Measurements from ENCODE around the gene CALR.
"Not testable (repeated sequence)": the region's sequence is repeated elsewhere in the genome, so short reads cannot be mapped to it uniquely, and the experiment has no call there.

CALR gene

DNA sequence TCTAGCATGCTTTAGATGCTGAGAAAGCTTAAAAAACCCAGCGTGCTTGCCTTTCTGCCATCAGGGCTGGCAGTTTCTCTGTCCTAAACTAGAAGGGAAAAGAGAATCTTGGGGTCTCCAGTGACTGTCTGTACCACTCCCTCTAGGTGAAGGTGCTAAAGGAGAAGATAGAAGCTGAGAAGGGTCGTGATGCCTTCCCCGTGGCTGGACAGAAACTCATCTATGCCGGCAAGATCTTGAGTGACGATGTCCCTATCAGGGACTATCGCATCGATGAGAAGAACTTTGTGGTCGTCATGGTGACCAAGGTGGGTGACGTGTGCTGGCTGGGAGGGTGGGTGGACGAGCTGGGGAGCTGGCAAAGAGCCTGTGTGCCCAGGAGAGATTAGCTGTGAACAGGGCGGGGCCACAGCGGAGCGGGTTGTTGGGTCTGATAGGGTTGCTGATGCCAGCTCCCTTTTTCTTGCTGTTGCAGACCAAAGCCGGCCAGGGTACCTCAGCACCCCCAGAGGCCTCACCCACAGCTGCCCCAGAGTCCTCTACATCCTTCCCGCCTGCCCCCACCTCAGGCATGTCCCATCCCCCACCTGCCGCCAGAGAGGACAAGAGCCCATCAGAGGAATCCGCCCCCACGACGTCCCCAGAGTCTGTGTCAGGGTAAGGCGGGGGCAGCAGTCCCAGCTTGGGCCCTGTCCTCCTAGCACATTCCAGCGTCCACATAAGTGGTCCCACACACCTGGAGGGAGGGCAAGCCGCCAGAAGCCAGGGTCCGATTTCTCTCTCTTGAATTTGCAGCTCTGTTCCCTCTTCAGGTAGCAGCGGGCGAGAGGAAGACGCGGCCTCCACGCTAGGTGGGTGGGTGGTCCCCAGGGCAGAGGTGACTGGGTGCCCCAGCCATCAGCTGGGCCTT, 9.5 kb downstream of the CALR start:
- H3K4me2 ChIP-seq (ENCODE audit: low read length), result peak overlapping the region; percentile 90
- peak overlapping the region; percentile 99 for H3K9ac ChIP-seq (ENCODE audit: low read length)
- peaks cover 86% of the 10 kb centered on the region for H3K36me3 ChIP-seq (ENCODE audit: insufficient read depth, low read length)
- H4K20me1 ChIP-seq (ENCODE audit: insufficient read depth, low read length), result no peaks in the 10 kb centered on the region
- H3K4me1 ChIP-seq (ENCODE audit: insufficient read depth, low read length, severe bottlenecking), result peaks cover 37% of the 10 kb centered on the region
- H3K9me3 ChIP-seq (ENCODE audit: low read length), result no peaks in the 10 kb centered on the region
- H3F3A ChIP-seq (ENCODE audit: insufficient read depth, low read length), result peaks cover 8% of the 10 kb centered on the region
- H3K79me2 ChIP-seq (ENCODE audit: insufficient read depth, low read length), result peaks cover 18% of the 10 kb centered on the region
- no peaks in the 10 kb centered on the region for H3K9me2 ChIP-seq (ENCODE audit: low read depth, low read length)
- no peak overlapping the region for H2AFZ ChIP-seq (ENCODE audit: low read length)
- H3K27ac ChIP-seq (ENCODE audit: low read depth, low read length, poor library complexity, severe bottlenecking), result no peak overlapping the region
- H3K27me3 ChIP-seq (ENCODE audit: insufficient read depth, low read length), result no peaks in the 10 kb centered on the region
- peak overlapping the region; percentile 97 for H3K4me3 ChIP-seq (ENCODE audit: low read depth, low read length, poor library complexity, severe bottlenecking)
- TF ChIP-seq, protein P1, sequence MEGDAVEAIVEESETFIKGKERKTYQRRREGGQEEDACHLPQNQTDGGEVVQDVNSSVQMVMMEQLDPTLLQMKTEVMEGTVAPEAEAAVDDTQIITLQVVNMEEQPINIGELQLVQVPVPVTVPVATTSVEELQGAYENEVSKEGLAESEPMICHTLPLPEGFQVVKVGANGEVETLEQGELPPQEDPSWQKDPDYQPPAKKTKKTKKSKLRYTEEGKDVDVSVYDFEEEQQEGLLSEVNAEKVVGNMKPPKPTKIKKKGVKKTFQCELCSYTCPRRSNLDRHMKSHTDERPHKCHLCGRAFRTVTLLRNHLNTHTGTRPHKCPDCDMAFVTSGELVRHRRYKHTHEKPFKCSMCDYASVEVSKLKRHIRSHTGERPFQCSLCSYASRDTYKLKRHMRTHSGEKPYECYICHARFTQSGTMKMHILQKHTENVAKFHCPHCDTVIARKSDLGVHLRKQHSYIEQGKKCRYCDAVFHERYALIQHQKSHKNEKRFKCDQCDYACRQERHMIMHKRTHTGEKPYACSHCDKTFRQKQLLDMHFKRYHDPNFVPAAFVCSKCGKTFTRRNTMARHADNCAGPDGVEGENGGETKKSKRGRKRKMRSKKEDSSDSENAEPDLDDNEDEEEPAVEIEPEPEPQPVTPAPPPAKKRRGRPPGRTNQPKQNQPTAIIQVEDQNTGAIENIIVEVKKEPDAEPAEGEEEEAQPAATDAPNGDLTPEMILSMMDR (IDR thresholded peaks at IDR 0.05; ENCODE audit: low read length), result no peak
- no peak for TF ChIP-seq EZH2 (IDR thresholded peaks at IDR 0.05; ENCODE audit: borderline replicate concordance, low read length)

- H3K4me1 ChIP-seq (ENCODE audit: insufficient read depth, low read length, severe bottlenecking), result peaks cover 32% of the 10 kb centered on the region
- peaks cover 8% of the 10 kb centered on the region for H3F3A ChIP-seq (ENCODE audit: insufficient read depth, low read length)
- no peak overlapping the region for H3K27ac ChIP-seq (ENCODE audit: low read depth, low read length, poor library complexity, severe bottlenecking)
- no peak overlapping the region for H2AFZ ChIP-seq (ENCODE audit: low read length)
- H4K20me1 ChIP-seq (ENCODE audit: insufficient read depth, low read length), result no peaks in the 10 kb centered on the region
- TF ChIP-seq EZH2 (IDR thresholded peaks at IDR 0.05; ENCODE audit: borderline replicate concordance, low read length), result no peak
- TF ChIP-seq, protein P1 (IDR thresholded peaks at IDR 0.05; ENCODE audit: low read length), result no peak
- no peaks in the 10 kb centered on the region for H3K9me2 ChIP-seq (ENCODE audit: low read depth, low read length)
- H3K9ac ChIP-seq (ENCODE audit: low read length), result no peak overlapping the region
- H3K27me3 ChIP-seq (ENCODE audit: insufficient read depth, low read length), result no peaks in the 10 kb centered on the region
- peaks cover 85% of the 10 kb centered on the region for H3K36me3 ChIP-seq (ENCODE audit: insufficient read depth, low read length)
- H3K9me3 ChIP-seq (ENCODE audit: low read length), result no peaks in the 10 kb centered on the region
- no peak overlapping the region for H3K4me2 ChIP-seq (ENCODE audit: low read length)
- no peak overlapping the region for H3K4me3 ChIP-seq (ENCODE audit: low read depth, low read length, poor library complexity, severe bottlenecking)
- H3K79me2 ChIP-seq (ENCODE audit: insufficient read depth, low read length), result peaks cover 18% of the 10 kb centered on the region
Measured at GRCh38 chr19:12948612-12949362, 10.4 kb downstream of the CALR start.

DNA sequence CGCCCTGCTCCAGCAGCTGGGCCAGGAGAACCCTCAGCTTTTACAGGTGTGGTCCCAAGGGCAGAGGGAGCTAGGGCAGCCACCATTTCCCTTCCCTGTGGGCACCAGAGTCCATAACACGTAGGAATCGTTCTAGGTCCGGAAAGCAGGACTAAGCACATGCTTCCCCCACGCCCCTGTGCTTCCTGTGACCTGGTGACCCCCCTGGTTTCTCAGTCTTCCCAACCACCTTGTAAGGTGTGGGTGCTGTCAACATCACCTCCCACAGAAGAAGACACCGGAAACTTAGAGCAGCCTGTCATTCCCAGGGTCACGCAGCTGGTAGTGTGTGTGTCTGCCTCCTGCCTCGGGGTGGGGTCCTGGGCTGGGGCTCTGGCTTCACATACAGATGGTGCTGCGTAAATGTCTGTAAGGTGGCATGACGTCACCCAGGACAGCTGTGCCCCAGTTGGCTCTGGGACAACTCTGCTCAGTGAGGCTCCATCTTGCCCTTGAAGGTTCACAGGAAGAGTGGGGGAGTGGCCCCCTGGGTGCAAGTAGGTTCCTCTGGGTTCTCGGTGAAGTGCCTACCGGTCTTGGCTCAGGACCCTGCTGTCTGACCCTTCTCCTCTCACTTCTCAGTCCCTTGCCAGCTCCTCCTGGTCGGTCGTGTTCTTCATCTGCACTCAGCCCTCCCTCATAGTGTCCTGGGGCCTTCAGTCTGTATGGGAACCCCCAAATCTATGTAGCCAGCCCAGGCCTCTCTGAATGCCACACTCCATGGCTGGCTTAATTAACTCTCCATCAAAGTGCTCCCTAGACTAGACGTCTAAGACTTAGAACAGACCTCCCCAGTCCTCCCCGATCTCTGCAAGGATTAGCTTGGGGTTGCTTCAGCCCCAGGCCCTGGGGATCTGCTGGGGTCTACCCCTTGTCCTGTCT, 11.2 kb downstream of the CALR start:
- Histone ChIP-seq H3K9me3 (ENCODE audit: low read length) (no peaks in the 10 kb centered on the region), H2AFZ (ENCODE audit: low read length) (no peak overlapping the region), H3K4me2 (ENCODE audit: low read length) (no peak overlapping the region), H3K36me3 (ENCODE audit: insufficient read depth, low read length) (peaks cover 85% of the 10 kb centered on the region), H3K9ac (ENCODE audit: low read length) (no peak overlapping the region), H3K79me2 (ENCODE audit: insufficient read depth, low read length) (peaks cover 18% of the 10 kb centered on the region), H3K9me2 (ENCODE audit: low read depth, low read length) (no peaks in the 10 kb centered on the region), H3F3A (ENCODE audit: insufficient read depth, low read length) (peaks cover 10% of the 10 kb centered on the region), H3K4me3 (ENCODE audit: low read depth, low read length, poor library complexity, severe bottlenecking) (no peak overlapping the region), H3K27ac (ENCODE audit: low read depth, low read length, poor library complexity, severe bottlenecking) (no peak overlapping the region), H3K27me3 (ENCODE audit: insufficient read depth, low read length) (no peaks in the 10 kb centered on the region), H3K4me1 (ENCODE audit: insufficient read depth, low read length, severe bottlenecking) (peaks cover 33% of the 10 kb centered on the region), H4K20me1 (ENCODE audit: insufficient read depth, low read length) (no peaks in the 10 kb centered on the region)
- TF ChIP-seq, protein P1 (IDR thresholded peaks at IDR 0.05; ENCODE audit: low read length), result no peak
- no peak for TF ChIP-seq EZH2 (IDR thresholded peaks at IDR 0.05; ENCODE audit: borderline replicate concordance, low read length)

- H3K9me2 ChIP-seq (ENCODE audit: low read depth, low read length); H4K20me1 ChIP-seq (ENCODE audit: insufficient read depth, low read length); H3K4me3 ChIP-seq (ENCODE audit: low read depth, low read length, poor library complexity, severe bottlenecking); H3K4me2 ChIP-seq (ENCODE audit: low read length); H3K27ac ChIP-seq (ENCODE audit: low read depth, low read length, poor library complexity, severe bottlenecking); H3K79me2 ChIP-seq (ENCODE audit: insufficient read depth, low read length); H3K27me3 ChIP-seq (ENCODE audit: insufficient read depth, low read length); H3K9ac ChIP-seq (ENCODE audit: low read length); H3K9me3 ChIP-seq (ENCODE audit: low read length); H2AFZ ChIP-seq (ENCODE audit: low read length): not testable (repeated sequence)
- peaks cover 14% of the 10 kb centered on the region for H3F3A ChIP-seq (ENCODE audit: insufficient read depth, low read length)
- peaks cover 35% of the 10 kb centered on the region for H3K4me1 ChIP-seq (ENCODE audit: insufficient read depth, low read length, severe bottlenecking)
- H3K36me3 ChIP-seq (ENCODE audit: insufficient read depth, low read length), result peaks cover 79% of the 10 kb centered on the region
Measured at GRCh38 chr19:12952050-12952449, 13.6 kb downstream of the CALR start.
